Measurements from ENCODE around the gene NUP98. TPM values are rescaled to one million over a fixed set of nuclear protein-coding genes. Genes with fewer than 3 reads are reported as not detected.

The NUP98 gene
- total RNA-seq, 1 experiment from 2014 or later = 82.4 TPM

DNA sequence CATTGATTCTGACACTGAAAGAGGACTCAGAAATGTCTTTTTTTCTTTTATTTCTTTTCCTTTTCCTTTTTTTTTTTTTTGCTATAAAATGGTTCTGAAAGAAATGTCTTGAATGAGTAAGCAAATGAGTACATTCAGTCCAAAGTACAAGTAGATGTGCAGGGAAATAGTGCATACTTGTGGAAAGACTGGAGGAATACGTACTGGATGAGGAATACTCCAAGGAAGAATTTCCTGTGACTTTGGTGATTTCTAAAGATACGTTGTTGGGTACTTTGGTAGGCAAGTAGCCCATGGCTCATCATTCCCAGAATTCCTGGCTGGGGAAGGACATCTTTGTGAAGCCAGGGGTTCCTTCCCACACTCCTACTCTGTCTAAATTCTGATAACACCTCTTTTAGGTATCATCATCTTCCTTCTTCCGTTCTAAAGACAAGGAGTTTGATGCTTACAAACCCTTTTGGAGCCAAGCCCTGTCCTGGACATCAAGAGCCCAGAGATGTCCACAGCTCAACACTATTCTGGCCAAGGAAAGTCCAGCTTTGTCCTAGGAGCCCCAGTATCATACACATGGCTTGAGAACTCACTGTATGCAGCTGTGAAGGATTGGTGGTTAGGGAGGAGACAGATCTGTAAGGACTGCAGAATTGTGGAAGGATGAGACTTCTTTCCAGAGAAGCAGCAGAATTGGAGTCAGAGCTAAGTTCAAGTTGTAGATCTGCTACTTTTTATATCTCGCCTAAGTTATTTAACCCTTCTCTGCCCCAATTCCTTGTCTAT lies 4.8 kb upstream of the NUP98 start:
- Histone ChIP-seq H3K4me1 (ENCODE audit: insufficient read depth, low read length, poor library complexity, severe bottlenecking) (peaks cover 5% of the 10 kb centered on the region), H3K9me3 (ENCODE audit: low read depth, low read length, poor library complexity, severe bottlenecking) (no peaks in the 10 kb centered on the region), H3K27me3 (replicated peaks; ENCODE audit: insufficient read depth, low read depth, low read length, poor library complexity) (no peaks in the 10 kb centered on the region), H3K4me3 (ENCODE audit: low read depth, low read length, poor library complexity, severe bottlenecking) (no peak overlapping the region), H3K27ac (ENCODE audit: low read depth, low read length, poor library complexity, severe bottlenecking) (no peak overlapping the region), H3K36me3 (ENCODE audit: insufficient read depth, low read length, poor library complexity, severe bottlenecking) (no peaks in the 10 kb centered on the region)
- TF ChIP-seq EZH2 (IDR thresholded peaks at IDR 0.05; ENCODE audit: borderline replicate concordance, low read depth, low read length, poor library complexity, severe bottlenecking) (no peak), CTCF (conservative IDR thresholded peaks at IDR 0.05; ENCODE audit: low read depth, low read length) (no peak)
- ChIA-PET CTCF (no interaction called here), POLR2A (ENCODE audit: low non-redundant PET) (no interaction called here)
- intact Hi-C loops (cut with micrococcal nuclease; ENCODE audit: unreplicated experiment) = no loop called here
- BruUV-seq (replicated peaks) = no TSS peak
- no peak for DNase-seq (ENCODE audit: low spot score)

- Histone ChIP-seq H3K4me1 (ENCODE audit: insufficient read depth, low read length, poor library complexity, severe bottlenecking) (peaks cover 5% of the 10 kb centered on the region), H3K9me3 (ENCODE audit: low read depth, low read length, poor library complexity, severe bottlenecking) (no peaks in the 10 kb centered on the region), H3K27ac (ENCODE audit: low read depth, low read length, poor library complexity, severe bottlenecking) (no peak overlapping the region), H3K36me3 (ENCODE audit: insufficient read depth, low read length, poor library complexity, severe bottlenecking) (peaks cover under 1% of the 10 kb centered on the region), H3K4me3 (ENCODE audit: low read depth, low read length, poor library complexity, severe bottlenecking) (no peak overlapping the region), H3K27me3 (replicated peaks; ENCODE audit: insufficient read depth, low read depth, low read length, poor library complexity) (no peaks in the 10 kb centered on the region)
- intact Hi-C loops (cut with micrococcal nuclease; ENCODE audit: unreplicated experiment) = no loop called here
- ChIA-PET POLR2A (ENCODE audit: low non-redundant PET) (no interaction called here), CTCF (no interaction called here)
- BruUV-seq (replicated peaks) = no TSS peak
- DNase-seq (ENCODE audit: low spot score) = no peak
- TF ChIP-seq CTCF (conservative IDR thresholded peaks at IDR 0.05; ENCODE audit: low read depth, low read length) = no peak
- no peak for TF ChIP-seq EZH2 (IDR thresholded peaks at IDR 0.05; ENCODE audit: borderline replicate concordance, low read depth, low read length, poor library complexity, severe bottlenecking)
Observed at GRCh38 chr11:3799873-3800272, 2.5 kb upstream of the NUP98 start.

- POLR2A ChIA-PET (ENCODE audit: low non-redundant PET) = no interaction called here
- no TSS peak for BruUV-seq (replicated peaks)
Observed at GRCh38 chr11:3799143-3799542, 1.8 kb upstream of the NUP98 start.

More at GRCh38 chr11:3799143-3799542, 1.8 kb upstream of the NUP98 start:
- DNase-seq (ENCODE audit: low spot score) = no peak
- H3K27ac ChIP-seq (ENCODE audit: low read depth, low read length, poor library complexity, severe bottlenecking) = no peak overlapping the region
- H3K36me3 ChIP-seq (ENCODE audit: insufficient read depth, low read length, poor library complexity, severe bottlenecking) = peaks cover 7% of the 10 kb centered on the region
- intact Hi-C loops (cut with micrococcal nuclease; ENCODE audit: unreplicated experiment) = no loop called here
- H3K4me1 ChIP-seq (ENCODE audit: insufficient read depth, low read length, poor library complexity, severe bottlenecking) = peaks cover 5% of the 10 kb centered on the region
- H3K27me3 ChIP-seq (replicated peaks; ENCODE audit: insufficient read depth, low read depth, low read length, poor library complexity) = no peaks in the 10 kb centered on the region
- CTCF ChIA-PET = no interaction called here
- no peaks in the 10 kb centered on the region for H3K9me3 ChIP-seq (ENCODE audit: low read depth, low read length, poor library complexity, severe bottlenecking)
- H3K4me3 ChIP-seq (ENCODE audit: low read depth, low read length, poor library complexity, severe bottlenecking) = no peak overlapping the region
- TF ChIP-seq CTCF (conservative IDR thresholded peaks at IDR 0.05; ENCODE audit: low read depth, low read length) = no peak
- no peak for TF ChIP-seq EZH2 (IDR thresholded peaks at IDR 0.05; ENCODE audit: borderline replicate concordance, low read depth, low read length, poor library complexity, severe bottlenecking)

Measured in A673 (cell line).